Embryonic facial prominence (tissue), 1 donor: ENCODE measurements around the gene TWNK.

ENCODE experiments used
- DNase-seq: peaks from one replicate; pipeline ENCODE4 v3.0.0-alpha.2; 2016; ENCODE audit errors: extremely low spot score

Gene TWNK

DNA sequence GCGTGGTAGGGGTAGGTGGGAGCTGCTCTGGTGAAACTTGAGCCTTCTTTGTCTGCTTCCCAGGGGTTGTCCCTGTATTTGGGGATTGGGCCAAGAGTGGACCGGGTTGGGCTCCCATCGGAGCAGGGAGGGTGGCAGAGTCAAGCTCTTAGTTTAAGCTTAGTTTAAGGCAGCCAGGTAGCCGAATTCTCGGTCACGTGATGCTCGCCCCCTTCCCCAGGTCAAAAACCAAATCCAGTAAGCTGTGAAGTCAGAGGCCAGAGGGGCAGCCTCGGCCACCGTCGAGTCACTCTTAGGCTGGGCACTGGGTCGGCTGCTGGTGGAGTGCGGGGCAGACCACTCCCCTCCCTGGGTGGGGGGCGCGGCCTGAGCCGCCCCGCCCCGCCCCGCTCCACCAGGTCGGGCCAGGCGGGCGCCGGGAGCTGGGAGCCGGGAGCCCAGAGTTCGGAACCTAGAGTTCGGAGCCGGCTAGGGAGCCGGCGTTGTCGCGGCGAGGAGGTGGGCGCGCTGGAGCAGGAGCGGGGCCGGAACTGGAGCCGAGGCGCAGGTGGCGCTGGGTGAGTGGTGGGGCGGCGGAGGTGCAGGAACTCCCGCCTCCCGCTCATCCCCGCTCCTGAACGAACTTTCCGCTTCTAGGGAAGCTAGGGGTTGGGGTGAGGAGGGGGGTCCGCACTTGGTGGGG lies 9.5 kb downstream of the TWNK start:
- no peak for DNase-seq

DNA sequence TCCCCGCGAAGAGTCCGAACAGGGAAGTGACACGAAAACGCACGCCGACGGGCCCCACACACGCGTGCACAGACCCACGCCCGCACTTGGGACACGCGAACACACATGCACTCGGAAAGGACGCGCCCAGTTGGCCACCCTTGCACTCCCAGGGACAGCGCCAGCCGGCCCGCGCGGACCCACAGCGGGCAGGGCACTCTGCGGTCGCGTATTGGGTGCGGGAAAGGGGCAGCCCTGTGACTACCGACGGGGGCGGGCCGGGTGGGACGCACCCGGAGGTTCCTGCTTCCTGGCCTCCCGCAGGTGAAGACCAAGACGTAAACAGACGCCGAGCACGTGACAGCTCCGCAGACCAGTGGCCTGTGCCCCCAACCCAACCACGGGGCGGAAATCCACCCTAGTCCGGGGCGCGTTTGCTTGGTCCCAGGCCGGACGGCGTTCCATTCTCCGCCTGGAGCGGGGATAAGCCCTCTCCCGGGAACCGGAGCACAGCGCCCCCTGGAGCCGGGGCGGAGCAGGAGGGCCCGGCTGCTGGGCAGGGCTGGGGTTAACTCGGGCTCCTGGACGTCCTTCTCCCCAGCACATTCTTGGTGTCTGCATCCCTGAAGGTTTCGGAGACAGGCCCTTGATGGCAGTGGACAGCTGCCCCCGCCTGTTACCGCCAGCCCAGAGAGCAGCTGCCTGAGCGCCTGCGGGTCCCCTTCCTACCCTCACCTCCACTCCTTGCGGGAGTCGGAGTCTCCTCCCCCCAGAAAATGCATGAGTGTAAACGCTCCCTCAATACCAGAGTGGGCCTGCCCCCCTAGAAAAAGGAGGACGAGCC lies 10.2 kb downstream of the TWNK start:
- no peak for DNase-seq

DNA sequence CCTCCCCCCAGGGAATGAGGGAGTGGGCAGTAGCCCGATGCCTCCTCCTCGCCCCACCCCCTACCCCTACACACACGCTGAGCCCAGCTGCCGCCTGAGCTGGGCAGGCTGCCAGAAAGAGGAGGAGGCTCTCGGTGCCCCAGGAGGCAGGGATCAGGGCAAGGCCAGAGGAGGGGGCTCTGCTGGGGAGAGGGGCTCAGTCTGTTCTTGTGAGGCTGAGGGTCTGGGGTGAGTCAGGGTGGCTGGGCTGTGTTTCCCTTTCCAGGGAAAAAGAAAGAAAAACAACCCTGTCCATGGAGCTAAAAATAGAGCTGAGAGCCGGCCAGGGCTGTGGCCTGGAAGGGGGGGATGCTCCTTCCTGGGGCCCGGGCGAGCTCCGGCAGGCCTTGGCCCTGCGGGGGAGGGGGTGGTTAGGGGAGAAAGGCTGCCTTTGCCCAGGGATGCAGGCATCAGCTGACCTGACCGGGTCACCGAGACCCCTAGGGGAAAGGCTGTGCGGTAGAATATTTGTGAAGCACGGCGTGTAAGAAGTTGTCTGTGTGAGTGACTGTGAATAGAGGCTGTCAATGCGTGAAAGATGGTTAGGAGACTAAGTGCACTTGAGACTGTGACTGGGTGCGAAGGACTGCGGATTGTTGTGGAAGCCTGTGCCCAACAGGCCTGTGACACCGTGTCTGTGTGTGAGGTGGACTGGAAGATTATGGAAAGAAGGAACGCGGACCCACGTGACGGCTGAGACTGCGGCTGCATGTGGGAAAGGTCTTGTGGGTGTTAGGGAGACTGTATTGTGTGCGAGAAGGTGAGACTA lies 11.0 kb downstream of the TWNK start:
- DNase-seq, result peak; percentile 77

DNA sequence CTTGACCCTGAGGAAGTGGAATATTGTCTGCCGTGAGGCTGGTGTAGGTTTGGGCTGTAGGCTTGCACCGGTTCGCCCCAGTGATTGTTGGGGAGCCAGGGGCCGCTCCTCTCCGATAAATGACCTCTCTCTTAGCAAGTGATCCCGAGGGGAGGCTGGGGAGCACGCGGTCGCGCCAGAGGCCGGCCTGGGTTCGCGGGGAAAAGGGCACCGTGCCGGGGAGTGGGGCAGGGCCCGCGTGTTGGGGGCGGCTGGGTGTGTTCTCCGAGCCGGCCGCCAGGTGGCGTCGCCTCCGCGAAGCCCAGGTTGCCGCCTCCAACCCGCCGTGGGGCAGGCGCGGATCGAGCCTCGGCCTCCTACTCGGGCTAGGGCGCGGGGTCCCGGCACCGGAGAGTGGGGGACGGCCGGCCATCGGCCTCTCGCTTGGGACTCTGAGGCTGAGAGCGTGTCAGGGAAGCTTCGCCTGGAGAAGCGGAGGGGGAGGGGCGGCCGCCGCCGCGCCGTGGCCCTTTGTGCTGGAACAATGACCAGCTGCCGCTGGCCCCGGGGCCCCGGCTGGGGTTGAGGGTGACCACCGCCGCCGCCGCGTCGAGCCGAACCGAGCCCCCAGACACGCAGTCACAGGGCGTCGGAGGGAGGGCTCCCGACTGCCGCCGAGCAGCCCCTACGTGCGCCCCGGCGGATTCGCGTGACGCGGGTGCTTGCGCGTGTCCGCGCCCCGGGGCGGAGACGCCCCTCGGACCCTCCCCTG lies 11.8 kb downstream of the TWNK start:
- no peak for DNase-seq

DNA sequence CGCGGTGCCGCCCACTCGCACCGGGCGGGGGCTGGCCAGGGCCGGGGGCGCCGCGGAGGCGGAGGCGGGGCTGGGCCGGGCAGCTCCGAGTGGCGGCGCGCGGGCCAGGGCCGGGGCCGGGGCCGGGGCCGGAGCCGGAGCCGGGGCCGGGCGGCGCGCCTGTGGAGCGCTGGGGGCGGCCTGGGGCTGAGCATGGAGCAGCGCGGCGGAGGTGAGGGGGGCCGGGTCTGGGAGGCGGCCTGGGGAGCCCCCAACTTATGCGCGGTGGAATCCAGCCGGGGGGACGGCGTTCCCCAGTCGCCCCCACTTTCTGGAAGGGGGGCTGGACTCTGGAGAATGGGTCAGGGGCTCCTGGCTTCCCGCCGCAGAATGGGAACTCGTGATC lies 12.4 kb downstream of the TWNK start, which contains the start of gene LZTS2:
Gene LZTS2 (plus strand): TSS at position 67 of the 385 bp plus-strand sequence. CDS start 2,731 bp downstream, outside the sequence.
- no peak for DNase-seq

DNA sequence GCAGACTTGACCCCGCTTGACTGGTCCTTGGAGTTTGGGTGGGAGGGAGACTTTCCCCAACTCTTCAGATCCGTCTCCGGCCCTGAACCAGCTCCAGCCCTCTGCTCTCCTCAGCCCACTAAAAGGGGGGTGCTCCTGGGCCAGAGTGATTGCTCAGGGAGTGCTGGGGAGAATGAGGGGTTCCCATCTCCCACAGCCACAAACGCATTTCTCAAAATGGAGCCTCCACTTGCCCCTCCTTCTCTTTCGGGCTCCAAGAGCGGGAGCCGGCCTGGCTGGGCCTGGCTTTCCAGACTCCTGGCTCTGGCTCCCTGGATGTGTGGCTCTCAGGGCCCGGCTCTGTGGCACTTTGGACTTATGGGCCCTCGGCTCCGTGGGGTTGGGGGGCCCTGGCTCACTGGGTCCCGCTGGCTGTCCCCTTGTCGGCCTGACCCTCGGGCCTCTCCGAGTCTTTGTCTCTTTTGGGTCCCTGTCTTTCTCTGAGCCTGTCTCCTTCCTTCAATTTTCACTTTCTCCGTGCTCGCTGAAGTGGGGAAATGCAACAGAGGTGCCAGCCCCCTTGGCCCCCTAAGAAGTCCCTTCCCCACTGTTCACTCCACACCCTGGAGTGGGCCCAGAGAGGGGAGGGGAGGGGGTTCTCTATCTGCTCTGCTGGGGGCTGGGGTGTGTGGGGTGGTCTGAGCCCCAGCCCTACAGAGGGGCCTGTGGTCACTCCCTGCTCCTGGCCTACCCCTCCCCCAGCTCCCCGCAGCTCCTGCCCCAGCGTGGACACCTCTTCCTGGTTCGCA lies 13.0 kb downstream of the TWNK start:
- DNase-seq, result no peak

DNA sequence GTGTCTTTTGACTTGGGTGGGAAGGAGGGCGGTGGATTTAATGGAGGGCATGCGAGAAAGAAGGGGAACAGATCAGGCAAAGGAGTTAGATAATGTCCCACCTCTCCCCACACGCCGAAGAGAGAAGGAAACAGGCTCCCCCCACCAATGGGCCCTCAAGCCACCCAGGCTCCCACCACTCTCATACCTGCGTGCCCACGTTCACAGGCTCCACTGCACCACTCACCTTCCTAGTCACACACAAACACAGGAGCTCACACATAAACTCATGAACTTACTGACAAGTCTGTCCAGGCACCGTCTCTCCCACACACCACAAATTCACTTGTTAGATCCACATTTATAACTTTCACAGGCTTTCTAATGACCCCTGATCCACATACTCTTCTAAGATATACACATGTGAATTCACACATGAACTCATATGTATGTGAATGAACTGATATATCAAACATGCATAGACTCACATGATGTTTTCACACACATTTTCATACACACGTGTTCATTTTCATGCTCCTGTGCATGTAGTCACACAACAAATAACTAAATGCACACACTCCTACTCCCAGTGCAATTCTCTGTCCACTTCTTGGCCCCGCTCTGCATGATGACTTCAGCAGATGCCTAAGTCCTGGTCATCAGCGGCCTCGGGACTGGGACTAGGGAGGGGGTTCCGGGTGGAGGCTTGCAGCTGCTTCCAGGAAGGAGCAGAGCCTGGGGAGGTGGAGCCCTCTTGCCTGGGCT lies 13.7 kb downstream of the TWNK start:
- no peak for DNase-seq

DNA sequence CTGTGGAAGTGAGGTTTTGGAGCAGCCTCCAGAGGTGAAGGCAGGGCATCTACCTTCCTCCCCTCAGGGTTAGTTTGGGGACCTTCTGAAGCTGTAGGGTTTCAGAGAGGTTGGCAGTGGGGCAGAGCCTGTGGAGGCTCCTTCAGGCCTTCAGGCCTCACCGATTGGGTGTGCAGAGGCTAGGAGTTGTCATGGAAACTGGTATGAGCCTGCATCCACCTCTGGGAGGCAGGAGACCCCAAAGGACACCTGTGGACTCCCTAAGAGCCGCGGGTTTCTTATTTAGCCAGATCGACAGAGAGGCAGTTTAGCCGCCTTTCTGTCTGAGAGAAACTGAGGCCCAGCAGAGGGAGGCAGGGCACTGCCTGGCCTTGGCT lies 14.3 kb downstream of the TWNK start:
- no peak for DNase-seq

DNA sequence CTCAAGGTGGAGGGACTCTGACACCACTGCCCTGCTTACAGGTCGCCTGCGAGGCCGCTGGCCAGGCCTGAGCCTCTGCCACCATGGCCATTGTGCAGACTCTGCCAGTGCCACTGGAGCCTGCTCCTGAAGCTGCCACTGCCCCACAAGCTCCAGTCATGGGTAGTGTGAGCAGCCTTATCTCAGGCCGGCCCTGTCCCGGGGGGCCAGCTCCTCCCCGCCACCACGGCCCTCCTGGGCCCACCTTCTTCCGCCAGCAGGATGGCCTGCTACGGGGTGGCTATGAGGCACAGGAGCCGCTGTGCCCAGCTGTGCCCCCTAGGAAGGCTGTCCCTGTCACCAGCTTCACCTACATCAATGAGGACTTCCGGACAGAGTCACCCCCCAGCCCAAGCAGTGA lies 15.1 kb downstream of the TWNK start:
- DNase-seq, result no peak

DNA sequence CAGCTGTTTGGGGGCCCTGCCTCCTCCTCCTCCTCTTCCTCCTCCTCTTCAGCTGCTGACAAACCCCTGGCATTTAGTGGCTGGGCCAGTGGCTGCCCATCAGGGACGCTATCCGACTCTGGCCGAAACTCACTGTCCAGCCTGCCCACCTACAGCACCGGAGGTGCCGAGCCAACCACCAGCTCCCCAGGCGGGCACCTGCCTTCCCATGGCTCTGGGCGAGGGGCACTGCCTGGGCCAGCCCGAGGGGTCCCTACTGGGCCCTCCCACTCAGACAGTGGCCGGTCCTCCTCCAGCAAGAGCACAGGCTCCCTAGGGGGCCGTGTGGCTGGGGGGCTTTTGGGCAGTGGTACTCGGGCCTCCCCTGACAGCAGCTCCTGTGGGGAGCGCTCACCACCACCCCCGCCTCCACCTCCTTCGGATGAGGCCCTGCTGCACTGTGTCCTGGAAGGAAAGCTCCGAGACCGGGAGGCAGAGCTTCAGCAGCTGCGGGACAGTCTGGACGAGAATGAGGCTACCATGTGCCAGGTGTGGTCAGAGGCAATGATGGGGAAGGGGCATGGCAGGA lies 16.4 kb downstream of the TWNK start:
- no peak for DNase-seq

DNA sequence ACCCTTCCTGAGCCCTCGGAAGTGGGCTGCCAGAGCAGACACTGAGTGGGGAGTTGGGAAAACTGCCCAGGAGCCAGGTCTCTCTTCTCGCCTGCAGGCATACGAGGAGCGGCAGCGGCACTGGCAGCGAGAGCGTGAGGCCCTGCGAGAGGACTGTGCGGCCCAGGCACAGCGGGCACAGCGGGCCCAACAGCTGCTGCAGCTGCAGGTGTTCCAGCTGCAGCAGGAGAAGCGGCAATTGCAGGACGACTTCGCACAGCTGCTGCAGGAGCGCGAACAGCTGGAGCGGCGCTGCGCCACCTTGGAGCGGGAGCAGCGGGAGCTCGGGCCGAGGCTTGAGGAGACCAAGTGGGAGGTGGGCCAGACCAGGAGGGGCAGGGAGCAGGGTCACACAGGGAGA lies 18.0 kb downstream of the TWNK start:
- no peak for DNase-seq

DNA sequence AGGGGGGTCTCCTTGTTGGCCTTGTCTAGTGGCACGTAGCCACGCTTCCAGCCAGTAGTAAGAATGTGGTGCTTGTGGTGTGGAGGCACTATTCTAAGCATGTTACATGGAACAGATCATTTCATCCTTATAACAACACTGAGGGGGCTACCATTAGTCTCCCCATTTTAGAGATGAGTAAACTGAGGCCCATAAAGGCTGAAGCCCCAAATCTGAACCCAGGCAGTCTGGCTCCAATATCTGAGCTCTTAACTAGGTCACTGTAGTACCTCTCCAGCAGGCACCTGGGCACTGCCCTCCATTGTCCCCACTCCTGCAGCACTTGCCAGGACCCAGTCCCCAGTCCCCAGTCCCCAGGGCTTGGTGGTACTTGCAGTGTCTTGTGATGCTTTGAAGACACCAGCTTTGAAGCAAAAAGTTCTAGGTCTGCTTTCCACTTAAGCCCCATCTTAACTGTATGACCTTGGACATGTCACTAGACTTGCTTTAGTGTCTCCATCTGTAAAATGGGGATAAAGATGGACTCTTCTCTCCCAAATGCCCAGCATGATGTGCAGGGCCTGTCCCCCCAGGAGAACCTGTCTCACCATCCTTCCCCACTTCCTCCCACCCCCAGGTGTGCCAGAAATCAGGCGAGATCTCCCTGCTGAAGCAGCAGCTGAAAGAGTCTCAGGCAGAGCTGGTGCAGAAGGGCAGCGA lies 18.7 kb downstream of the TWNK start:
- no peak for DNase-seq

DNA sequence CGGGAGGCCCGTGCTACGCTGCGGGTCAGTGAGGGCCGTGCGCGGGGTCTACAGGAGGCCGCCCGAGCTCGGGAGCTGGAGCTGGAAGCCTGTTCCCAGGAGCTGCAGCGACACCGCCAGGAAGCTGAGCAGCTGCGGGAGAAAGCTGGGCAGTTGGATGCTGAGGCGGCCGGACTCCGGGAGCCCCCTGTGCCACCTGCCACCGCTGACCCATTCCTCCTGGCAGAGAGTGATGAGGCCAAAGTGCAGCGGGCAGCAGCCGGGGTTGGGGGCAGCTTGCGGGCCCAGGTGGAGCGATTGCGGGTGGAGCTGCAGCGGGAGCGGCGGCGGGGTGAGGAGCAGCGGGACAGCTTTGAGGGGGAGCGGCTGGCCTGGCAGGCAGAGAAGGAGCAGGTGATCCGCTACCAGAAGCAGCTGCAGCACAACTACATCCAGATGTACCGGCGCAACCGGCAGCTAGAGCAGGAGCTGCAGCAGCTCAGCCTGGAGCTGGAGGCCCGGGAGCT lies 19.3 kb downstream of the TWNK start:
- DNase-seq, result no peak

DNA sequence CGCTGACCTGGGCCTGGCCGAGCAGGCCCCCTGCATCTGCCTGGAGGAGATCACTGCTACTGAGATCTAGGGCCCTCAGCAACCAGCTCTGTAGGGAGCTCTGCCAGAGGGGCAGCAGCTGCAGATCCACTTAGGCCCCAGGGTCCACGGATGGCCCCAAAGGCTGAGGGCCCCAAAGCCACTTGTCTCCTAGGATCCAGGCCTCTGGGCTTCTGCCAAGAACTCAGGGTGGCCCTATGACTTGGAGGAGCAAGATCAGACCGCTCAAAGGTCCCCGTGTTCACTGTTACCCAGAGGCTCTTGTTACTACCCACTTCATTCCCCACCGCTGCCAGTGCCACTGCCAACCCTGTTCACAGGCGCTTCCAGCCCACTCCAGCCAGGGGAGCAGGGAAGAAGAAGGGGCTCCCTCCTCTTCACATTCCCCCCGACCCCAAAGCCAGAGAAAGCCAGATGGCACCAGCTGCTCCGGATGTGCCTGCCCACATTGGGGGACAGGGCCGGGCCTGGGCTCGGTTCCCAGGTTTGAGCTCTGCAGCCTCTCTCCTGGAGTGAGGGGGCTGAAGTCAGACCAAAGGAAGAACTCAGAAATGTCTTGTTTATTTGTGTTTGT lies 19.9 kb downstream of the TWNK start:
- DNase-seq, result no peak

DNA sequence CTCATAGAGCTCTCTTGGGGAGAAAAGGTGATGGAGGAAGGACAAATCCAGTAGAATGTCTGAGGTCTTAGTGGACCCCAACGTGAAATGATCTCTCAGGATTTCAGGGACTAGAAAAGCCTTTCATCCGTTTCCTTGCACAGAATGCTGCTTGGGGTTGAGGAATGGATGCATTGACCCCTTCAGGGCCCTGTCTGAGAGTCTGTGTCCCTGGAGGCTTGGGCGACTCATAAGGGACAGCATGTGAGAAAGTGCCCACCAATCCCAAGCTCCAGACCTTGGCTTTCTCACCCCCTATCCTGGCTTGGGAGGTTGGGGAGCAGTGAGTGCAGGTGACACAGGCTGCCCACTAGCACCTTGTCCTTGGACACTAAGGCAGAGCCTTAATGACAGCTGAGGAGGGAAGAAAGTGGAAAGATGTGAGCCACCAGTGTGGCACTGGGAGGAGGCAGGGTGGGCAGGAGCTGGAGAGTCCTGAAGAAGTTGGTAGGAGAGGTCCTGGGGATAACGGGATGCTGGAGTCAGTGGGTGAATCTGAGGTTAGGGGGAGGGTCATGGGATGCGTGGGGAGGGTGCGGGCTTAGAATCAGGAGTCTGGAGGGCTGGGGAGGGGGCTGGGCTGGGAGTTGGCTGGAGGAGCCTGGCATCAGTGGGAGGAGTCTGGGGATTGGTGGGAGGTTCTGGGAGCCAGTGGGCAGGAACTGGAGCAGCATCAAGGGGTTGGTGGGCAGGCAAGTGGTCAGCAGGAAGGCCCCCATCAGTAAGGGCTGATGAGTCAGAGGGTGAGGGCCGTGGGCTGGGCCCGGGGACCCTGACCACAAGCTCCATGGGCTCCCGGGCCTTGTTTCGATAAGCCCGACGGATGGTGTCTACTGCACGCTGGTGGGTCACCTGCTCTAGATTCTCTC lies 20.8 kb downstream of the TWNK start:
- DNase-seq, result no peak

DNA sequence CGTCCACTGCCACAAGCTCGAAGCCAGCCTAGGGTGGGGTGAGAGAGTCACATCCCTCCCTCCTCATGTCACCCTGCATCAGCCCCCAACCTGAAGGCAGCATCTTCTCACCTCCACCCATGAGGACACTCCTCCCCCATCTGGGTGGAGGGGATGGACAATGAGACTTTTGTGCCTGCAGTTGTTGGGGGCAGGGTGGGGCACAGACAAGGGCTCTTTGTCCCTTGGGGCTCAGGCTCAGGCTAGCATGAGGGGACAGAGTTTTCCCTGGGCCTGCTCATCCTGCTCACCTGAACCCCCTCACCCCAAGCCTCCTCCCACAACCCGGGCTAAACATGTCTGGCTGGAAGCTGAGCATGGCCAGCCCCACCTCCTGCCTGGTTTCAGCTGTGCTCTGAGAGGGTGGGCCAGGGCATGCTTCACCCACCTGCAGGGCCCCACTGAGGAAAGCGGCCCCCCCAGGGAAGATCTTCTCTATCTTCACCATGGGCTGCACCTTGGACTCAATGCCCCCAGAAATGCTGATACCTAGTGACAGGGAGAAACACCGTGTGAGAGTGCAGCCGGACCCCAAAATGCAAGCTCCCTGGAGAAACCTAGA lies 21.6 kb downstream of the TWNK start:
- no peak for DNase-seq

DNA sequence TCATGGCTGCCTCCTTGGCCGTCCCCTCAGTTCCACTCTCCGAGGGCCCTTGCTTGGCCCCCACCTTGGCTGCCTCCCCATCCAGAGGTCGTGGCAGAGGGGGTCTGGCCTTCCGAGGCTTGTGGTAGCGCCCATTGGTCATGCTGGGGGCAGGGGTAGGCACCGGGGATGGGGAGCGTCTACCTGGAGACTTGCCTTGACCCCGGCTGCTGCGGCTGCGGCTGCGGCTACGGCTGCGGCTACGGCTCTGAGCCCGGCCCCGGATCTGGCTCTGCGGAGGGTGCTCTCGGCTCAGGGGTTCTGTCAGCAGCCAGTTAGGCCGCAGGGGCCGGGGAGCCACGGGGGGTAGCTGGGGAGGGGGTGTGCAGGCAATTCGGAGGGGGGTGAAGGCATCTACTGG lies 23.0 kb downstream of the TWNK start:
- DNase-seq, result no peak
